GM12892 (cell line): ENCODE measurements around the gene ADCY4.

Source experiments
- POLR2A ChIP-seq: IDR thresholded peaks from 2 replicates; pipeline ENCODE4 v1.6.1; 2011; ENCODE audit warnings: low read depth, low read length, control low read depth
- POLR2AphosphoS5 ChIP-seq: IDR thresholded peaks from 2 replicates; pipeline ENCODE4 v1.6.1; 2011; ENCODE audit warnings: low read depth, low read length, control low read depth
- TAF1 ChIP-seq: IDR thresholded peaks from 2 replicates; pipeline ENCODE4 v1.6.1; 2011; ENCODE audit warnings: low read depth, mild to moderate bottlenecking, control low read depth, low read length, borderline replicate concordance

GRCh38 chr14:24279301-24280186, 55.3 kb downstream of the ADCY4 start:
- TF ChIP-seq POLR2A (no peak), POLR2AphosphoS5 (no peak), TAF1 (no peak)
